Uterus (tissue), 2 donors: ENCODE measurements around the gene ZNF609.

Experiments used
- CTCF ChIP-seq, 4 experiments: fragments of 200-600 bp in 2 of 4; fragments of 450-650 bp in 2 of 4; sonication (generic) in 2 of 4; IDR thresholded peaks; one replicate each; pipeline ENCODE4 v1.5.1; 2016 to 2019; ENCODE audit warnings: antibody characterized with exemption in 4 of 4, mild to moderate bottlenecking in 2 of 4, moderate library complexity in 1 of 4
- POLR2A ChIP-seq, 2 donors: fragments of 450-650 bp; IDR thresholded peaks; one replicate each; pipeline ENCODE4 v1.6.1; 2016; ENCODE audit warnings: antibody characterized with exemption in 2 of 2, mild to moderate bottlenecking in 1 of 2, moderate library complexity in 1 of 2

GRCh38 chr15:64621056-64621455 lies 160.7 kb downstream of the ZNF609 start:
- TF ChIP-seq CTCF (IDR thresholded peaks at IDR 0.05) (no peak), POLR2A (IDR thresholded peaks at IDR 0.05) (no peak)
